ENCODE results near the gene CDK8.

DNA sequence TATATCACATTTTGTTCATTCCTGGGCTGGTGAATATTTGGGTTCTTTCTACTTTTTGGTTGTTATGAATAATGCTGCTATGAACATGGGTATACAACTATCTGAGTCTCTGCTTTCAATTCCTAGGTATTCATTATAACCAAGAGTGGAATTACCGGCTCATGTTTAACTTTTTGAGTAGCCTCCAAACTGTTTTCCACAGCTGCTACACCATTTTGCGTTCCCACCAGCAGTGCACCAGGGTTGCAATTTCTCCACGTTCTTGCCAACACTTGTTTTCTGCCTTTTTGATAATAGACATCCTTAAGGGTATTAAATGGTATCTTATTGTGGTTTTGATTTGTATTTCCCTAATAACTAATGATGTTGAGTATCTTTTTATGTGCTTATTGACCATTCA, 16.8 kb downstream of the CDK8 start:
- TF ChIP-seq CTCF (conservative IDR thresholded peaks at IDR 0.05; ENCODE audit: low read depth in 2 of 2) (no peak), ZNF462 (CRISPR knock-in tag; IDR thresholded peaks at IDR 0.05) (no peak), JUNB (IDR thresholded peaks at IDR 0.05; ENCODE audit: unreplicated experiment) (no peak), EZH2 (IDR thresholded peaks at IDR 0.05; ENCODE audit: low read depth, unreplicated experiment) (no peak), CREB1 (CRISPR knock-in tag; IDR thresholded peaks at IDR 0.05; ENCODE audit: low read depth) (no peak), POLR2AphosphoS5 (IDR thresholded peaks at IDR 0.05; ENCODE audit: low read depth) (no peak)

All from GM23338 (cell line).